ENCODE measurements around the gene THTPA.

Gene THTPA

DNA sequence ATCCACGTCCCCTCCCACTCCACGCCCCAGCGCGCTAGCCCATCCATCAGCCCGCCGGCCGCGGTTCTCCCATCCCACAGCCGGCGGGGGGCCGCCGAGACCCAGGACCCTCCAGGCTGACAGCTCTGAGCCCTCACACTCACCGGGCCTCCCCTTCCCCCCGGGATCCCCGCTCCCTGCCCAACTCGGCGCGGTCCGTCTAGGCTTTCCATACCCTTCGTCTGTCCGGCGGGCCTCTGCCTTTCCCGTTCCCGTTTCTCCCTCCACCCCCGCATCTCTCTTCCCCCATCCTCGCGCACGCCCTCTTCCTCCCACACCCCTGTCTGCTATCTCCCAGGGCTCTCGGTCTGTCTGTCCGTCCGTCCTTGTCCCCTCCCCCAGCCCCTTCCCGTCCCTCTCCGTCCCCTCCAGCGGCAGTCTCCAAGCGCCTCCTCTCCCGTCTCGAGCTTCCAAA is 5.2 kb upstream of the THTPA start:
- peak overlapping the region; percentile 69 for H3K4me3 ChIP-seq (ENCODE audit: low read depth, low read length)

DNA sequence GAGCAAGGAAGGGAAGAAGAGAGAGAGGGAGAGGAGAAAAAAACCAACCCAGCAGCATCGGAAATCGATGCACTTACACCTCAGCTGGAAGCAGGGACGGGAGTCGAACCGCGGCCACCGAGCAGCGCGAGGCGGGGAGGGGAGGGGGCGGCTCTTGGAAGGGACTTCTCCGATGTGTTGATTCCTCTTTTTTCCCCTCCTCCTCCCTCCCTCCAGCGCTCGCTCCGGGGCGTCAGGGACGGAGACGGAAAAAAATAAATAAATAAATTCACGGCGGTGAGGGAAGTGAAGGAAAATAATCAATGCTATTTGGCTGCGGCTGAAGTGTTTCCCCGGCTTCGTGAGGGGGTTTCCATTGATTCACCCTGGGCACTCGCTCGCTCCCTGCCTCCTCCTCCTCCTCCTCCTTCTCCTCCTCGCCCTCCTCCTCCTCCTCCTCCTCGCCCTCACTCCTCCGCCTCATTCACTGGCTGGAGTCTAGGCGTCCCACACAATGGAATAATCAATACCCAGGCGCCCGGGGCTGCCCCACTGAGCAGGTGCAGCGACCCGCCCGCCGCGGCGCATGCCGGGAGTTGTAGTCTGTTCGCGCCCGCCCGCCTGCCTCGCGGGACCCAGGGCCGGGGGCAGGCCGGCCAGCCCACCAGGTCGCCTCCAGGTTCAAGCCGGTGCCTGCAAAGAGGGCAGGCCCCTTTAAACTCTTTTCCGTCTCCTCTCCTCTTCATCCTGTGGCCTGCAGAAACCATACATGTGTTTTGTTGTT is 4.6 kb upstream of the THTPA start, which contains the start of gene ZFHX2:
Gene ZFHX2 (minus strand): TSS at position 500 of the 763 bp plus-strand sequence. CDS start 16,440 bp downstream, outside the sequence.
- H3K4me3 ChIP-seq (ENCODE audit: low read depth, low read length) = peak within 1 kb of the TSS; percentile 69

DNA sequence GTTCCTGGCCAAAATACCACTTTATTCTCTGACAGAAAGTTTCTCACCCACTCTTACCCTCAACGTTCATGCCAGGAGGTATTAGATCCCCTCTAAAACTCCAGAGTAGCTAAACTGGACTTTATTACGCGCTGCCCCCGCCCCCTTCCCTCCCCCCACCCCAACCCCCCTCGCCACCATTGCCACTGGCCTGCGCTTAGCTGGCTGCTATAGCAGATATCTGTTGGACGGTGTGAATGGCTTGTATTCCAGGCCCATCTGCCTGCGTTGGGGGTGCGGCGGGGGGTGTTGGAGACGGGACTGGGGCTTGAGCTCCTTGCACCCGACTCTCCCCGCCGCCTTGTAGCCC is 564 bp upstream of the THTPA start:
- peak overlapping the region; percentile 83 for H3K4me3 ChIP-seq (ENCODE audit: low read depth, low read length)

- peak overlapping the region; percentile 83 for H3K4me3 ChIP-seq (ENCODE audit: low read depth, low read length)
Observed at GRCh38 chr14:23556700-23557440, 799 bp downstream of the THTPA start.

DNA sequence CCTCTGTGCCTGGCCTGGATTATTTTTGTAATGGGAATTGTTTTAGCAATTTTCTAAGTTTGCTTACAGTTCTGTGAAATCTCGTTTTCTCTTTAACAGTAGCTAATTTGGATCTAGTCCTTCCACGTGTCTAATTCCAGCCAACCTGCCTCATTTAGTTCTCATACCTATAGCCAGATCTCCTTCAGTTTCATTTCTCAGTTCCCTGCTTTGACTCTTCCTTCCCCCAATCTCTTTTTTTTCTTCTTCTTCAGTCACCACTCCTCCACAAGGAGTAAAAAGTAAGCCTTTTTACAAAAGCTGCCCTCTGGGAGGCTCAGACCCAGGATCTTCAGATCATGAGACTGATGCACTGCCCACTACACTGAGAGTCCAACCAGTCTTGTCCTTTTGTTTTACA is 1.4 kb downstream of the THTPA start:
- H3K4me3 ChIP-seq (ENCODE audit: low read depth, low read length) = no peak overlapping the region

- no peak overlapping the region for H3K4me3 ChIP-seq (ENCODE audit: low read depth, low read length)
Observed at GRCh38 chr14:23557946-23558345, 1.9 kb downstream of the THTPA start.

DNA sequence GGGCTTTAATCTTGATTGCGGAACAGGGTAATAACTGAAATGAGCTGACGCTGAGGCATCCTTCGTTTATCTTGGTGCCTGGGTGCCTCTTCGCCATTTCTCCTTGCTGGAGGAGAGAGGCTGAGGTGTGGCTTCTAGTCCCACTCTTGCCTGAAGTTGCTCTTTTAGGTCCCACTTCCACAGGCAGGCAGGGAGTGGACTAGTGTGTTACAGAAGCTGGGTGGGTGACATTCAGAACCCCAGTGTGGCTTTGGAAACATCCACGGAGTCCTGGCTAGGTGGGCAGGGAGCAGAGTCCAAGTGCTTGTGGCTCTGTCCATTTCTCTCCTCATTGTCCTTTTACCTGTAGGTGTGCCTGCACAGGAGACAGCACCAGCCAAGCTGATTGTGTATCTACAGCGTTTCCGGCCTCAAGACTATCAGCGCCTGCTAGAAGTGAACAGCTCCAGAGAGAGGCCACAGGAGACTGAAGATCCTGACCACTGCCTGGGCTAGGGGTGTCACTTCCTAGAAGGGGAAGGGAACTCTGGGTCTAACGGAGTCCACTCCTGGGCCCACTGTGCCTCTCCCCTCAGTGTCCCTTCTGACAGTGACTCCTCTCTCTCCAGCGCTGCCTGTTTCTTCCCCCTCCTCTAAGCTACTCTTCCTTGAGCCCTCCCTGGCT is 2.4 kb downstream of the THTPA start:
- H3K4me3 ChIP-seq (ENCODE audit: low read depth, low read length) = no peak overlapping the region

DNA sequence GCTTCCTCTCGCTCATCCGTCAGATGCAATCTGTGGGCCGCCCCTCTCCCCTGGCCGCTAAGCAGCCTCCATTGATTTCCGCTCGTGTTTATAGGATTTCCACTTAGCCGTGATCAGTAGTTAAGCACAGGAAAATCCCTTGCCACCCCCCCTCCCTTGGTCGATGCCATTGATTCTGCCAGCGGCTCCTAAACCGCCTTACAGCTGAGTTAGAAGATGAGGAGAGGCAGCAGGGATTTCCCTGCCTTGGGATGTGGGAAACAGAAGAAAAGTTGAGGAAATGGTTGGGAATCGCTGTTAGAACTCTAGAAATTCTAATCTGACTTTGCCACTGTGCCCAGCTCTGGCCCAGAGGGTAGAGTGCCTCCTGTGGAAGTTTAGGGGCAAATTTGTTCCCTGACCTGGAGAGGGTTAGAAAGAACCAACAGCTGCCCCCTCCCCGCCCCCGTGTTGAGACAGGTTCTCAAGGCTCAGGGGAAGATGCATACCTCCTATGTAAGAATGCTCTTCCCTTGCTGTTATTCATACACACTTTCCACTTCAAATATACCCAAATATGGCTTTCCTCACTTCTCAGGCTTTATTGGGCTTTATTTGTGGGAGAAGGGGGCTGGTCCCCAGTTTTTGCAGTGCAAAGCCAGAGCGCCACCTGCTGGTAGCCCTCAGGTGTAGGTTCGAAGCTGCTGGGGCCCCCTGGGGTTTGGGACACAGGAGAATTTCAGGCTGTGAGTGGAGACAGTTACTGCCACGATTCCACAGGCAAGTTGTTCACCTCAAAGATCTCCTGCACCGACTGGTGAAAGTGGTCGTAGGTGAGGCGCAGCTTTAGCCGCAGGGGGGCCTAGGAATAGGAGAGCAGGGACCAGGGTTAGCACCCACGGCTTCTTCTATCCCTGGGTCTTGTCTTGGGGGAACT is 3.2 kb downstream of the THTPA start:
- no peak overlapping the region for H3K4me3 ChIP-seq (ENCODE audit: low read depth, low read length)

DNA sequence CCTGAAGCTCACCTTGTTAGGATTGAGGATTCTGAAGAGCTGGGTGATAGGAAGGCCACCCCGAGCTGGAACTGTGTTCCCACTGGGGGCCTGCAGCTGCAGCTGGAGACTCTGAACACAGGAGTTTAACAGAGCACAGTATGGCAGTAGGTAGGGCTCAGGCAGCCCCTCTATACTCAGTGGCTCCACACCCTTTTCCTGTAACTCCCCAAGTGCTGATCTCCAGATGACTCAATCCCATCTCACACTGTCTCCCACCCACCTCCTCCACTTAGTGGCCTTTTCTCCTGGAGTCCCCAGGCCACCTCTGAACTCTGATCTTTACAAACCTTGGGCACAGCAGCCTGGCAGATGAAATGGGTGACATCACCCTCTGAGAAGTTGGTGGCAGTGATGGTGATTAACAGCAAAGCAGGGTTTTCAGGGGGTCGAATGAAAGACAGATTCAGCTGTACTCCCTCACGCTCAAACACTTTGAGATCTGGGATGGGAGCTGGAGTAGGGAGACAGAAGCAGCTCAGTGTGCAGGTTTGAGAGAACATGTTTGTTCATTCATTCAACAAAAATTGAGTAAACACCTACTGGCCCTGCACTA is 4.0 kb downstream of the THTPA start:
- no peak overlapping the region for H3K4me3 ChIP-seq (ENCODE audit: low read depth, low read length)

DNA sequence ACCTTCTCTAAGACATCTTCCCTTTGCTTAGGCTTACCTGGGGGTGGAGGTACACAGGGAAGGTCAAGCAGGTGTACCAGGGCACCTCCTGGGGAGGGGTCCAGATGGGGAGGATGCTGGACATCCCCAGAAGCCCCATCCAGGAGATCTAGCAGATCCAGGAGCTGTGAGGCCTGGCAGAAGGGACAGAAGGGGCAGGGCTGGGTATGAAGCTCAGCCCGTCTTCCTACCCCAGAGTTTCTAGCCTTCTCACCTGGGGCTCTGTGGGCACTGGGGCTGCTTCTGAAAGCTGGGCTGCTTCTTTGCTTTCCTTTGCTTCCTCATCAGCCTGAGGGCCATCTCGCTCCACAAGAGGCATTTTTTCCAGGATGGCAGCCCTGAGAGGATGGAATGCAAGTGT is 5.2 kb downstream of the THTPA start:
- no peak overlapping the region for H3K4me3 ChIP-seq (ENCODE audit: low read depth, low read length)

- no peak overlapping the region for H3K4me3 ChIP-seq (ENCODE audit: low read depth, low read length)
Observed at GRCh38 chr14:23561873-23562821, 6.1 kb downstream of the THTPA start.

- no peak overlapping the region for H3K4me3 ChIP-seq (ENCODE audit: low read depth, low read length)
Observed at GRCh38 chr14:23562822-23563472, 6.9 kb downstream of the THTPA start.

DNA sequence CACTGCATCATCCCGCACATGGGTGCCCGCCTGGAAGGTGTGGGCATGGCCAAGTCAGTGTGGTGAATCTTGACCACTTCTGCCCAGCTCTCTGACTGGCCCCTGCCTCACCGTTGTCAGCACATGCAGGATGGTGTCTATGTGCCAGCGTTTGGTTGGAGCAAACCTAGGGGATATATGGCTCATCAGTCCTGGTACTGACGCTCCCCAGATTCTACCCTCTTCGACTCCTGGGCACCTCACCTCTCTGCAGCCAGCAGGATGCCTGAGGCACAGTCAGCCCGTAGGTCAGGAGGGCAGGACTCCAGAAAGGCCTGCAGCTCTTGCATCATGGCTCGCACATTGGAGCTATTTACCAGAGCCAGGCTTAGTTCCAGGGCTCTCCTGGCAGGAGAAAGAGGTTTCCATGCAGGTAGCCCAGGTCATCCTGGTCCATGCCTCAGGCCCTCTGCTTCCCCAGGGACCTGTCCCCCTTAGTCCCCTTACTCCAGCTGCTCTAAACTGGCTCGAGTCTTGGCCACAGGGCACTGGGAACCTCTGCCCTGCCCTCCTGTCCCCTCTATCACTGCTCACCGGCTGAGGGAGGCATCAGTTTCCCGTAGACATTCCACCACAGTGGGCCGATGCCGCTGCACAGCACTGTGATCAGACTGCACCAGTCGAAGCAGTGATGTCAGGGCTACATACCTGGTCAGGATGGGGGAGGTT is 7.6 kb downstream of the THTPA start:
- H3K4me3 ChIP-seq (ENCODE audit: low read depth, low read length) = no peak overlapping the region

- no peak overlapping the region for H3K4me3 ChIP-seq (ENCODE audit: low read depth, low read length)
Observed at GRCh38 chr14:23564181-23564812, 8.2 kb downstream of the THTPA start.

DNA sequence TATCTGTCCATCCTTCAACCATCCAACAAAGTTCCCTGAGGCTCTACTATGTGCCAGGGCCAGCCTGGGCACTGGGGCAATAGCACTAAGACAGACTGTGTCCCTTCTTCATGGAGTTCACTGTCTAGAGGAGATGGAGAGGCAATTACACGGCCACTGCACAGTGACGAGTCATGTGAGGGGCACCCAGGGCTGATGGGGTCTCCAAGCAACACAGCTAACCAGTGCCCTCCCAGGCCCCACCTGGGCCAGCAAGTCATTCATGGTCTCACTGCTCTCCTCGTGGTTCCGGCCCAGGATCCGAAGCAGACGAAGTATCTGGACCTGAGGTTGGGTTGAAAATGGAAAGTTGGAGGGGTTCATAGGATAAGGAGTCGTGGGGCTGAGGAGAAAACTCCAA is 8.8 kb downstream of the THTPA start:
- no peak overlapping the region for H3K4me3 ChIP-seq (ENCODE audit: low read depth, low read length)

DNA sequence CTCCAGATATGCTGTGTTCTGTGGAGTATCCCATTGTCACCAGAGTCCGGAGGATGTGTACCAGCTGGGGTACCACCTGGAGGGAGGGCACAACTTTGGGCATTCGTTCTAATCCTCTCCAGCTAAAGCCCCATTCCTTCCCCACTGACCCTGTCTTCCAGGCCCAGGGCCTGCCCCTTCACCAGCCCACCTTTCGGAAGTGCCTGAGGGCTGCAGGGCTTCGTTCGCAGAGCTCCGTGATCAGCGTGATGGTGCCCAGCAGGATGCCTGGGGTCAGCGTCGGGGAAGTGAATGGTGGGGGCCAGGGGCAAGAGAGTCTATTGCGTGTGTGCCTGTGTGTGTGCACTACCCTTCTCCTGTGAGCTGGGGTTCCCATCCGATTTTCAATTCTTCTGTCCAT is 9.6 kb downstream of the THTPA start:
- no peak overlapping the region for H3K4me3 ChIP-seq (ENCODE audit: low read depth, low read length)

DNA sequence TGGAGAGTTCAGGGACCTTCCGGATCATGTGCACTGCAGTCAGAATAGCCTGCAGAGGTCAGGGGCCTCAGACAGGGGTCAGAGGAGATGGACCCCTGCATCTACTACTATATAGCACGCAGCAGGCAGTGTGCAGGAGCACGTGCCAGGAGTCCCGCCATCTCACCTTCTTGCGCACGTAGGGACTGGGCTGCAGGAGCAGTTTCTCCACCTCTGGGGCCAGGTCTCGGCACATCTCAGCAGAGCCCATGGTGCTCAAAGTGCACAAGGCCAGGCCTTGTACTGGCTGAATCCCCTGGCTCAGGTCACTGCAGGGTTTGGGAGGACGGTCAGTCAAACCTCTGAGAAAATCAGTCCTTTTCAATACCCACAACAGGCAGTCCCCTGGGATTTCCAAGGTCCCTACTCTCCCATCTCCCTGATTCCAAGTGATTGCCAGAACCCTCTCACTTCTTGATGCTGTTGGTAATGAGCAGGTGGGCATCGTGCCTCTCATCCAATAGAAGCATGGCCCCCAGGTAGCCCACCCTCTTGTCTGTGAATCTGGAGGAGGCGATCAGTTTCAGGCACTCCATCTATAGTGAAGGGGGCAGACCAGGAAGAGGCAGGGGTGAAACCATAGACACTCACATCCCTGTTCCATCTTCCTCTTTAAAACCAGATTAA is 10.2 kb downstream of the THTPA start:
- no peak overlapping the region for H3K4me3 ChIP-seq (ENCODE audit: low read depth, low read length)

Measured in iPS-11a (cell line).